ENCODE measurements around the gene OLA1.

Gene OLA1

GRCh38 chr2:174059884-174060244 lies 188.5 kb downstream of the OLA1 start:
- H3K27ac ChIP-seq, result no peak overlapping the region
- no peaks in the 10 kb centered on the region for H3K4me1 ChIP-seq
- no peak for TF ChIP-seq CTCF (IDR thresholded peaks at IDR 0.05)
- H3K4me3 ChIP-seq, result no peak overlapping the region
- H3K9me3 ChIP-seq, result no peaks in the 10 kb centered on the region
- intact Hi-C loops (cut with DNase I; ENCODE audit: low total_unique reads), result no loop called here
- no peaks in the 10 kb centered on the region for H3K27me3 ChIP-seq
- H3K36me3 ChIP-seq, result no peaks in the 10 kb centered on the region
- DNase-seq, result no peak

GRCh38 chr2:174059178-174059883 lies 189.0 kb downstream of the OLA1 start:
- no peak for TF ChIP-seq CTCF (IDR thresholded peaks at IDR 0.05)
- Histone ChIP-seq H3K4me3 (no peak overlapping the region), H3K36me3 (no peaks in the 10 kb centered on the region), H3K27me3 (no peaks in the 10 kb centered on the region), H3K9me3 (no peaks in the 10 kb centered on the region), H3K4me1 (no peaks in the 10 kb centered on the region), H3K27ac (no peak overlapping the region)
- no peak for DNase-seq
- intact Hi-C loops (cut with DNase I; ENCODE audit: low total_unique reads), result no loop called here

- no peak overlapping the region for H3K27ac ChIP-seq
Observed at GRCh38 chr2:174058456-174058855, 189.9 kb downstream of the OLA1 start.

GRCh38 chr2:174058026-174058425 lies 190.3 kb downstream of the OLA1 start:
- Histone ChIP-seq H3K4me3 (no peak overlapping the region), H3K27ac (no peak overlapping the region), H3K36me3 (no peaks in the 10 kb centered on the region), H3K4me1 (no peaks in the 10 kb centered on the region), H3K9me3 (no peaks in the 10 kb centered on the region), H3K27me3 (no peaks in the 10 kb centered on the region)
- intact Hi-C loops (cut with DNase I; ENCODE audit: low total_unique reads), result no loop called here
- no peak for TF ChIP-seq CTCF (IDR thresholded peaks at IDR 0.05)
- no peak for DNase-seq

More at GRCh38 chr2:174058456-174058855, 189.9 kb downstream of the OLA1 start:
- no peaks in the 10 kb centered on the region for H3K27me3 ChIP-seq
- H3K9me3 ChIP-seq, result no peaks in the 10 kb centered on the region
- DNase-seq, result no peak
- H3K4me1 ChIP-seq, result no peaks in the 10 kb centered on the region
- no peak overlapping the region for H3K4me3 ChIP-seq
- TF ChIP-seq CTCF (IDR thresholded peaks at IDR 0.05), result no peak
- intact Hi-C loops (cut with DNase I; ENCODE audit: low total_unique reads), result no loop called here
- no peaks in the 10 kb centered on the region for H3K36me3 ChIP-seq

- no peaks in the 10 kb centered on the region for H3K27me3 ChIP-seq
- no peaks in the 10 kb centered on the region for H3K36me3 ChIP-seq
- no peak overlapping the region for H3K4me3 ChIP-seq
- no peak overlapping the region for H3K27ac ChIP-seq
- intact Hi-C loops (cut with DNase I; ENCODE audit: low total_unique reads), result loop anchor here (5.0 kb wide), 1 partner anchor 1893 kb away; no protein-coding TSS in a partner anchor
- peak in 1 of 2 donors; percentile 37 for DNase-seq
- H3K4me1 ChIP-seq, result no peaks in the 10 kb centered on the region
- TF ChIP-seq CTCF (IDR thresholded peaks at IDR 0.05), result no peak
- H3K9me3 ChIP-seq, result no peaks in the 10 kb centered on the region
Observed at GRCh38 chr2:174054926-174055325, 193.4 kb downstream of the OLA1 start.

Measured in tibial artery (tissue), 4 donors.